Left ventricle myocardium inferior (tissue), 1 donor: ENCODE data around the gene CLDND2. TPM values are rescaled to one million over a fixed set of nuclear protein-coding genes. Genes with fewer than 3 reads are reported as not detected.

Experiments
- DNase-seq: peaks from one replicate; pipeline ENCODE4 v3.0.0-alpha.2; 2020
- H3K27ac ChIP-seq: fragments of 200-600 bp; replicated peaks from 2 replicates; pipeline ENCODE4 v1.8.0; 2021
- H3K27me3 ChIP-seq: fragments of 200-600 bp; 2 replicates; pipeline ENCODE4 v1.8.0; 2021; ENCODE audit warnings: low read depth
- H3K36me3 ChIP-seq: fragments of 200-600 bp; 2 replicates; pipeline ENCODE4 v1.8.0; 2021
- H3K4me1 ChIP-seq: fragments of 200-600 bp; 2 replicates; pipeline ENCODE4 v1.8.0; 2021
- H3K4me3 ChIP-seq: fragments of 200-600 bp; 2 replicates; pipeline ENCODE4 v1.8.0; 2021; ENCODE audit warnings: mild to moderate bottlenecking, moderate library complexity
- H3K9me3 ChIP-seq: fragments of 200-600 bp; replicated peaks from 2 replicates; pipeline ENCODE4 v1.8.0; 2021
- intact Hi-C: fragments of 100-400 bp; cut with micrococcal nuclease; formaldehyde crosslinking; loops from one replicate; pipeline ENCODE4 v1.11.0; 2022
- total RNA-seq: library from RNA; stranded (reverse); fragmentation: NEBNext Ultra II Directional; extraction: Animal tissue kit (Norgen Biotek cat#: 25700); gene quantifications from one replicate; pipeline ENCODE4 v1.2.1, GENCODE V29; 2021
- TF ChIP-seq, protein P1 (sequence below): fragments of 200-600 bp; IDR thresholded peaks from 2 replicates; pipeline ENCODE4 v1.8.0; 2021; ENCODE audit warnings: antibody characterized with exemption, mild to moderate bottlenecking, borderline replicate concordance
- donor health status: DM: no; HTN: yes; CAD: no; lungs with severe emphysema.

The CLDND2 gene
- total RNA-seq, 1 donor from 2014 or later, result 1.5 TPM

GRCh38 chr19:51351266-51351990 is 17.4 kb downstream of the CLDND2 start:
- Histone ChIP-seq H3K27me3 (no peaks in the 10 kb centered on the region), H3K4me3 (no peak overlapping the region), H3K9me3 (no peaks in the 10 kb centered on the region), H3K36me3 (peaks cover 63% of the 10 kb centered on the region), H3K4me1 (peaks cover 11% of the 10 kb centered on the region), H3K27ac (no peak overlapping the region)
- TF ChIP-seq, protein P1, sequence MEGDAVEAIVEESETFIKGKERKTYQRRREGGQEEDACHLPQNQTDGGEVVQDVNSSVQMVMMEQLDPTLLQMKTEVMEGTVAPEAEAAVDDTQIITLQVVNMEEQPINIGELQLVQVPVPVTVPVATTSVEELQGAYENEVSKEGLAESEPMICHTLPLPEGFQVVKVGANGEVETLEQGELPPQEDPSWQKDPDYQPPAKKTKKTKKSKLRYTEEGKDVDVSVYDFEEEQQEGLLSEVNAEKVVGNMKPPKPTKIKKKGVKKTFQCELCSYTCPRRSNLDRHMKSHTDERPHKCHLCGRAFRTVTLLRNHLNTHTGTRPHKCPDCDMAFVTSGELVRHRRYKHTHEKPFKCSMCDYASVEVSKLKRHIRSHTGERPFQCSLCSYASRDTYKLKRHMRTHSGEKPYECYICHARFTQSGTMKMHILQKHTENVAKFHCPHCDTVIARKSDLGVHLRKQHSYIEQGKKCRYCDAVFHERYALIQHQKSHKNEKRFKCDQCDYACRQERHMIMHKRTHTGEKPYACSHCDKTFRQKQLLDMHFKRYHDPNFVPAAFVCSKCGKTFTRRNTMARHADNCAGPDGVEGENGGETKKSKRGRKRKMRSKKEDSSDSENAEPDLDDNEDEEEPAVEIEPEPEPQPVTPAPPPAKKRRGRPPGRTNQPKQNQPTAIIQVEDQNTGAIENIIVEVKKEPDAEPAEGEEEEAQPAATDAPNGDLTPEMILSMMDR, result no peak
- intact Hi-C loops, result no loop called here
- no peak for DNase-seq

GRCh38 chr19:51347209-51347928 is 21.4 kb downstream of the CLDND2 start:
- Histone ChIP-seq H3K4me3 (no peak overlapping the region), H3K9me3 (no peaks in the 10 kb centered on the region), H3K36me3 (peaks cover 69% of the 10 kb centered on the region), H3K4me1 (no peaks in the 10 kb centered on the region), H3K27ac (no peak overlapping the region), H3K27me3 (no peaks in the 10 kb centered on the region)
- TF ChIP-seq, protein P1, result no peak
- no peak for DNase-seq
- intact Hi-C loops, result no loop called here

DNA sequence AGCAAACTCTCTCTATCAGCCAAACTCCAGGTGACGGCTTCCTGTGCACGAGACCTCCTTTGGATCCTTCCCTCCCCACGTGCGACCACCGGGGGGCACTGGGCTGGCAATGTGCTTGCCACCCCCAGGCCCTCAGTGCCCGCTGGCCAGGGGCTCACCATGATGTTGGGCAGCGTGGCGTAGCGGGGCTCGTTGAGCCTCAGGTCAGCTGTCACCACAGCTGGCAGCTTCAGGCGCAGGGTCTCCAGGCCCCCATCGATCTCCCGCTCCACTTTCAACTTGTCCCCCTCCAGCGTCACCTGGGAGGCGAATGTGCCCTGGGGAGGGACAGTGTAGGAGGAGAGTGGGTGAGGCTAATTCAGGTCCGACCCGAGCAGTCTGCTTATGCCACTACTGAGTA is 22.1 kb downstream of the CLDND2 start:
- TF ChIP-seq, protein P1, result no peak
- Histone ChIP-seq H3K9me3 (no peaks in the 10 kb centered on the region), H3K36me3 (peaks cover 63% of the 10 kb centered on the region), H3K4me1 (no peaks in the 10 kb centered on the region), H3K27ac (no peak overlapping the region), H3K4me3 (no peak overlapping the region), H3K27me3 (no peaks in the 10 kb centered on the region)
- no peak for DNase-seq
- intact Hi-C loops, result no loop called here

DNA sequence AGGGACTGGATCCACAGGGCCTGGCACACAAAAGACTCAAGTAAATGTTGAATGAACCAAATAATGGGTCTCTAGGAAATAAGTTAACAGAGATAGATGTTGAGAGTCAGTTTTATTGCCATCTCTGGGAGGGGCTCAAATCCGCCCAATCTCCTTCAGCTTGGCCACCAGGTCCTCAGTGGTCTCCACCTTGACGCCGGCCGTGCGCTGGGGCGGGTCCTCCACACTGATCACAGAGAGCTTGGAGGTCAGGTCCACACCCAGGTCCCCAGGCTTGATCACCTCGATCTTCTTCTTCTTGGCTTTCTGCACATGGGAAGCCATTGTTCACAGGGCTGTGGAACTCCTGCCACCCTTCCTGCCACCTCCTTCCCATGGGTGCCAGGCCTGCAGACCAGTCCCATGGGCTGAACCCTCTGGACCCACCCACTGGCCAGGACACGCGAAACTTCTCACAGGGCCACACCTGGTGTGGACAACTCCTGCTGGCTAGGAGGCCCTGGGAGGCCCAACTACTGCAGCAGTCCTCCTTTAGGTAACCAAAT is 23.7 kb downstream of the CLDND2 start:
- intact Hi-C loops, result no loop called here
- TF ChIP-seq, protein P1, result no peak
- Histone ChIP-seq H3K36me3 (peaks cover 47% of the 10 kb centered on the region), H3K4me3 (no peak overlapping the region), H3K9me3 (no peaks in the 10 kb centered on the region), H3K27me3 (no peaks in the 10 kb centered on the region), H3K4me1 (peaks cover 6% of the 10 kb centered on the region), H3K27ac (no peak overlapping the region)
- no peak for DNase-seq

DNA sequence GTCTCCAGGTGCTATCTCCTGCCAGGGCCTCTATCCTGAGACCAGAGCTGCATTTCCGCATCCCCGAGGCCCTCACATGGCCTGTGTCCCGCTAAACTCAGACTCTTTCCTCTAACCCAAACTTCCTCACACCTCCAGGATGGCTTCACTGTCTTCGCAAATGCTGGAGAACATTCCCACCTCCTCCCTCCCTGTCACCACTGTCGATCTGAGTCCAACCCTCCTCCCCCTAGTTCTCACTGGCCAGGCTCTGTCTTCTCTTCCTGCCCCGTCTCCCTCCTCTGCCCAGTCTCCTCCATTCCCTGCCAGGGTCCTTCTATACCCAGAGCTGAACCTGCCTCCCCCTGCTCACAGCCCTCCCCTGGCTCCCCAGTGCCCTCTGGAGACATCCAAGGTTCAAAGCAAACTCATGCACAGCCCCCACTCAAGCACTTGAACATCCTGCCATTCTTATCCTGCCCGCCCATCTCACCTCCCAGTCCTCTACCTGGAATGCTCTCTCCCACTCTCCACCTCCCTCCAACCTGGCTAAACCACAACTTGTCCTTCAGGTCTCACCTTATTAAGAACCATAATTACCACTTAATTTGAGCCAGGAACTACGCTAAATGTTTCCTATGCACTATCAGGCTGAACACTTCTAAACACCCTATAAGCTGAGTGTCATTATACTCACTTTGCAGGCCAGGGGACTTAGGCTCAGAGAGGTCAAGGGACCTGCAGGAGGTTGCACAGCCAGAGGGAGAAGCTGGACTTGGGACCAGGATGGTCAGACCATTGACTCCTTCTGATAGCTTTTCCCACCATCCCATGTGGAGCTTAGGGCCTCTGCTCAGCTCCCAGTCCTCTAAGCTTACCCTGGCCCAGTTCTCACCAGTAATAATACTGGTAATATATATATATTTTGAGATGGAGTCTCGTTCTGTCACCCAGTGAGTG is 25.9 kb downstream of the CLDND2 start:
- H3K36me3 ChIP-seq, result peaks cover 28% of the 10 kb centered on the region
- no peak overlapping the region for H3K4me3 ChIP-seq
- no peaks in the 10 kb centered on the region for H3K9me3 ChIP-seq
- peaks cover 20% of the 10 kb centered on the region for H3K4me1 ChIP-seq
- TF ChIP-seq, protein P1, result no peak
- no peak for DNase-seq
- no peaks in the 10 kb centered on the region for H3K27me3 ChIP-seq
- intact Hi-C loops, result no loop called here
- H3K27ac ChIP-seq, result no peak overlapping the region
